ENCODE measurements around the gene SLC46A1. TPM values are rescaled to one million over a fixed set of nuclear protein-coding genes. Genes with fewer than 3 reads are reported as not detected.

The SLC46A1 gene
- total RNA-seq, 1 donor from 2014 or later, result 13.0 TPM

- DNase-seq (ENCODE audit: low spot score), result no peak
Observed at GRCh38 chr17:28404812-28405570, 1.0 kb downstream of the SLC46A1 start.

GRCh38 chr17:28404461-28404811 is 1.6 kb downstream of the SLC46A1 start:
- DNase-seq (ENCODE audit: low spot score), result peak; percentile 60

GRCh38 chr17:28404007-28404406 is 2.0 kb downstream of the SLC46A1 start:
- no peak for DNase-seq (ENCODE audit: low spot score)

GRCh38 chr17:28402844-28403243 is 3.2 kb downstream of the SLC46A1 start:
- no peak for DNase-seq (ENCODE audit: low spot score)

GRCh38 chr17:28402224-28402630 is 3.8 kb downstream of the SLC46A1 start:
- DNase-seq (ENCODE audit: low spot score), result peak; percentile 49

DNA sequence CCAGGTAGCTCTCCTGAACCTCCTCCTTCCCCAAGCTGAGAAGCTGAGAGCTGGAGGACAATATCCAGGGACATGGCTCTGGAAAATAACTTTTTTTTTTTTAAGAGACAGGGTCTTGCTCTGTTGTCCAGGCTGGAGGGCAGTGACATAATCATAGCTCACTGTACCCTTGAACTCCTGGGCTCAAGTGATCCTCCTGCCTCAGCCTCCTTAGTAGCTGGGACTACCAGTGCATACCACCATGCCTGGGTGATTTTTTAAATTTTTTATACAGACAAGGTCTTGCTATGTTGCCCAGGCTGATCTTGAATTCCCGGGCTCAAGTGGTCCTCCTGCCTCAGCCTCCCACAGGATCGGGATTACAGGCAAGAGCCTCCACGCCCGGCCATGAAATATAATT is 6.2 kb downstream of the SLC46A1 start:
- DNase-seq (ENCODE audit: low spot score), result no peak

- DNase-seq (ENCODE audit: low spot score), result no peak
Observed at GRCh38 chr17:28398280-28398981, 7.6 kb downstream of the SLC46A1 start.

- DNase-seq (ENCODE audit: low spot score), result no peak
Observed at GRCh38 chr17:28397687-28398279, 8.2 kb downstream of the SLC46A1 start.

DNA sequence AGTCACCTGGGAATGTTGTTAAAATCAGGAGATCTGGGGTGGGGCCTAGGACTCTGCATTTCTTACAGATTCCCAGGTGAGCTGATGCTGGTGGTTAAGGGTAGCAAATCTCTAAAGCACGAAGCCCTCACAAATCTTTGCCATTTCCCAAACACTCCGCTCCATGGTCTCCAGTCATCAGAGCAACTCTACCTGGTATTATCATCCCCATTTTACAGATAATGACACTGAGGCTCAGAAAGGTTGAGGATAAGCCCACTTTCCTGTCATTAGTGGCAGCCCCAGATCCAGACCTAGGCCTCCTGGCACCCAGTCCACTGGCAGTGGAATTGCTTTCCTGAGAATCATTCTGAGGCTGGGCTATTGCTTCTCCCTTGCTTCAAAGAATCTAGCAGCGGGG is 8.7 kb downstream of the SLC46A1 start:
- no peak for DNase-seq (ENCODE audit: low spot score)

DNA sequence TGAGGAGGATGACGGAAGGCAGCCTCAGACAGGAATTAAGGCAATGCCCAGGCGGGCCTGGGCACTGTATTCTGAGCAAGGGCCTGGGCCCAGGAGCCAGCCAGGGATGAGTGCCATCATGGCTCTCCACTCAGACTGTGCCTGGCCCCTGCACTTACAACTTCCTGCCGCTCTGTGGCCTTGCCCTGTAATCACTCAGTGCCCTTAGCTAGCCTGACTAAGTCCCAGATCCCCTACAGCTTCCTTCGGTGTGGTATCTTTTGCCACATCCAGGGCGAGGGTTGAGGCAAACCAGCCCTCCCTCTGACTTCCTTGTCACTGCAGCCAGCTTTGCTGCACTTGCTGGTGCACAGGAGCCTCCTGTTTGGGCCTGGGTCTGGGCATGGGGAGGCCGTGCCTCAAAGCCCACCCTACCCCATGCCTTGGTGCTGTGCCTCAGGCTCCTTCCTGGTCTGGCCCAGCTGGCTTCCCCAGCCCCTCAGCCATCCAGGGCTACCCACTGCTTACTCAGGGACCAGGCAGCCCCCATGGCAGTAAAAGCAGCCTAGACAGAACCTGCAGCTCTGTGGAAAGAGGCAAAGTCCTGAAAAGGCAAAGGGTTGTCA is 9.3 kb downstream of the SLC46A1 start:
- DNase-seq (ENCODE audit: low spot score), result no peak

DNA sequence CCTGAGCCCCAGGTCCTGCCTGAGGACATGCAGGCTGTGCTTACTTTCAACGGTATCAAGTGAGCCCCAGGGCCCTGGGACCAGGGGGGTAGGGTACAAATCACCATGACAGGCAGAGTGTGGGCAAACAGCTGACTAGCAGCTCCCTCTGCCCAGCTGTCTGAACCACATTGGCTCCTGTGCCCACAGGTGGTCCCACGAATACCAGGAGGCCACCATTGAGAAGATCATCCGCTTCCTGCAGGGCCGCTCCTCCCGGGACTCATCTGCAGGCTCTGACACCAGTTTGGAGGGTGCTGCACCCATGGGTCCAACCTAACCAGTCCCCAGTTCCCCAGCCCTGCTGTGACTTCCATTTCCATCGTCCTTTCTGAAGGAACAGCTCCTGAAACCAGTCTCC is 10.0 kb downstream of the SLC46A1 start:
- DNase-seq (ENCODE audit: low spot score), result no peak

GRCh38 chr17:28395426-28395825 is 10.6 kb downstream of the SLC46A1 start:
- DNase-seq (ENCODE audit: low spot score), result no peak

- no peak for DNase-seq (ENCODE audit: low spot score)
Observed at GRCh38 chr17:28394337-28395116, 11.5 kb downstream of the SLC46A1 start.

- peak; percentile 87 for DNase-seq (ENCODE audit: low spot score)
Observed at GRCh38 chr17:28392491-28392890, 13.5 kb downstream of the SLC46A1 start.

- DNase-seq (ENCODE audit: low spot score), result peak; percentile 53
Observed at GRCh38 chr17:28391401-28391800, 14.6 kb downstream of the SLC46A1 start.

GRCh38 chr17:28390984-28391383 is 15.0 kb downstream of the SLC46A1 start:
- no peak for DNase-seq (ENCODE audit: low spot score)

- DNase-seq (ENCODE audit: low spot score), result no peak
Observed at GRCh38 chr17:28390563-28390962, 15.4 kb downstream of the SLC46A1 start.

DNA sequence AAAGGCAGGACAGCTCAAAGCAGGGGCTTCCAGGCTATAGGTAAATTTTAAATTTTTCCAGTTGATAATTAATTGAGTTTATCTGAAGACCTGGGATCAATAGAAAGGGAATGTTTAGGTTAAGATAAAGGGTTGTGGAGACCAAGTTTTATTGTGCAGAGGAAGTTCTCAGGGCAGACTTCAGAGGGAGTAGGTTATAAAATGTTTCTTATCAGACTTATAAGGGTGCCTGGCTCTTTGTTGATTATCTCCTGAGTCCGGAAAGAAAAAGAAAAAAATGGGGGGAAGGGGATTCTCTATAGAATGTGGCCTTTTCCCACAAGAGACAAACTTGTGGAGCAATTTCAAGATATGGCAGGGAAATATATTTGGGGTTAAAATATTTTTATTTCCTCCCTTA is 15.9 kb downstream of the SLC46A1 start:
- DNase-seq (ENCODE audit: low spot score), result no peak

DNA sequence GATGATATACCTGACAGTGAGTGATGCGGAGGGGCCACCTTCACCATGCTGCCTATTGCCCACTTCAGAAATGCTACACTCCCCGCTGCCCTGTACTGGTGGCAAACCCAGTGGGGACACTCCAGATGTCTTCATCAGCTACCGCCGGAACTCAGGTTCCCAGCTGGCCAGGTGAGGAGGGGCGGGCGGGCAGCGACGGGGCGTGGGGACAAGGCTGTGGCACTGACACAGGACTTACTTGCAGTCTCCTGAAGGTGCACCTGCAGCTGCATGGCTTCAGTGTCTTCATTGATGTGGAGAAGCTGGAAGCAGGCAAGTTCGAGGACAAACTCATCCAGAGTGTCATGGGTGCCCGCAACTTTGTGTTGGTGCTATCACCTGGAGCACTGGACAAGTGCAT is 17.9 kb downstream of the SLC46A1 start:
- peak; percentile 45 for DNase-seq (ENCODE audit: low spot score)

GRCh38 chr17:28386391-28386790 is 19.6 kb downstream of the SLC46A1 start:
- no peak for DNase-seq (ENCODE audit: low spot score)

GRCh38 chr17:28385406-28385805 is 20.6 kb downstream of the SLC46A1 start:
- DNase-seq (ENCODE audit: low spot score), result no peak
